Uterus (tissue), 4 donors: ENCODE data around the gene CCZ1. TPM values are rescaled to one million over a fixed set of nuclear protein-coding genes. Genes with fewer than 3 reads are reported as not detected.
"Not testable (repeated sequence)": the region's sequence is repeated elsewhere in the genome, so short reads cannot be mapped to it uniquely, and the experiment has no call there.

Experiments
- DNase-seq, 2 donors: peaks; one replicate each; pipeline ENCODE4 v3.0.0-alpha.2; 2019 to 2020
- H3K27ac ChIP-seq, 2 donors: fragments of 200-600 bp; sonication (generic); 1 replicate in 1 of 2; 2 replicates in 1 of 2; pipeline ENCODE4 v1.5.1; 2016 to 2018
- H3K27me3 ChIP-seq, 2 donors: fragments of 200-600 bp; sonication (generic); one replicate each; pipeline ENCODE4 v1.5.1; 2018 to 2019; ENCODE audit warnings: control low read depth in 1 of 2
- H3K36me3 ChIP-seq, 2 donors: fragments of 200-600 bp; sonication (generic); one replicate each; pipeline ENCODE4 v1.5.1; 2019; ENCODE audit warnings: control low read depth in 1 of 2
- H3K4me1 ChIP-seq, 2 donors: fragments of 200-600 bp; sonication (generic); one replicate each; pipeline ENCODE4 v1.5.1; 2018 to 2019; ENCODE audit warnings: control low read depth in 1 of 2
- H3K4me3 ChIP-seq, 2 donors: fragments of 200-600 bp; sonication (generic); 1 replicate in 1 of 2; 2 replicates in 1 of 2; pipeline ENCODE4 v1.5.1; 2018 to 2019; ENCODE audit warnings: mild to moderate bottlenecking in 1 of 2
- H3K9me3 ChIP-seq, 2 donors: fragments of 200-600 bp; sonication (generic); one replicate each; pipeline ENCODE4 v1.5.1; 2019; ENCODE audit warnings: control low read depth in 1 of 2
- CTCF ChIP-seq, 4 experiments: fragments of 200-600 bp in 2 of 4; fragments of 450-650 bp in 2 of 4; sonication (generic) in 2 of 4; IDR thresholded peaks; one replicate each; pipeline ENCODE4 v1.5.1; 2016 to 2019; ENCODE audit warnings: antibody characterized with exemption in 4 of 4, mild to moderate bottlenecking in 2 of 4, moderate library complexity in 1 of 4
- POLR2A ChIP-seq, 2 donors: fragments of 450-650 bp; IDR thresholded peaks; one replicate each; pipeline ENCODE4 v1.6.1; 2016; ENCODE audit warnings: antibody characterized with exemption in 2 of 2, mild to moderate bottlenecking in 1 of 2, moderate library complexity in 1 of 2
- intact Hi-C: fragments of 100-400 bp; cut with DNase I; formaldehyde crosslinking; loops from one replicate; pipeline ENCODE4 v1.15.1; 2023; ENCODE audit warnings: low total_unique reads
- total RNA-seq, 4 donors: library from RNA; depleted of rRNA in 3 of 4; stranded (reverse); fragments of >200 nt in 3 of 4; gene quantifications; one replicate each; pipeline versions ENCODE4 v1.1.0 to v1.2.4, GENCODE V29; 2014 to 2023
- donor health status: DM: yes; HTN: yes; CAD: no.

CCZ1 gene
- total RNA-seq, 4 donors from 2014 or later: 18.2 to 87.2 (median 46.6) TPM

GRCh38 chr7:5867060-5867459, 31.5 kb upstream of the CCZ1 start:
- Histone ChIP-seq H3K4me1 (no peaks in the 10 kb centered on the region), H3K27ac (no peak overlapping the region), H3K9me3 (no peaks in the 10 kb centered on the region), H3K4me3 (no peak overlapping the region), H3K36me3 (no peaks in the 10 kb centered on the region), H3K27me3 (no peaks in the 10 kb centered on the region)
- TF ChIP-seq CTCF (IDR thresholded peaks at IDR 0.05): no peak
- no peak for TF ChIP-seq POLR2A (IDR thresholded peaks at IDR 0.05)
- intact Hi-C loops: no loop called here
- no peak for DNase-seq

- H3K27me3 ChIP-seq, H3K9me3 ChIP-seq, H3K4me1 ChIP-seq, H3K4me3 ChIP-seq, intact Hi-C loops, H3K36me3 ChIP-seq, DNase-seq, H3K27ac ChIP-seq: not testable (repeated sequence)
Observed at GRCh38 chr7:5868928-5869341, 29.6 kb upstream of the CCZ1 start.

- intact Hi-C loops: no loop called here
- TF ChIP-seq POLR2A (IDR thresholded peaks at IDR 0.05) (no peak), CTCF (IDR thresholded peaks at IDR 0.05) (no peak)
- Histone ChIP-seq H3K36me3 (no peaks in the 10 kb centered on the region), H3K4me3 (no peak overlapping the region), H3K27ac (no peak overlapping the region), H3K4me1 (no peaks in the 10 kb centered on the region), H3K27me3 (no peaks in the 10 kb centered on the region), H3K9me3 (no peaks in the 10 kb centered on the region)
- no peak for DNase-seq
Observed at GRCh38 chr7:5869691-5870090, 28.8 kb upstream of the CCZ1 start.

- Histone ChIP-seq H3K4me1 (no peaks in the 10 kb centered on the region), H3K4me3 (no peak overlapping the region), H3K27me3 (no peaks in the 10 kb centered on the region), H3K27ac (no peak overlapping the region), H3K9me3 (no peaks in the 10 kb centered on the region), H3K36me3 (no peaks in the 10 kb centered on the region)
- intact Hi-C loops: no loop called here
- DNase-seq: no peak
- TF ChIP-seq CTCF (IDR thresholded peaks at IDR 0.05): no peak
- no peak for TF ChIP-seq POLR2A (IDR thresholded peaks at IDR 0.05)
Observed at GRCh38 chr7:5870311-5870710, 28.2 kb upstream of the CCZ1 start.

- H3K4me1 ChIP-seq: no peaks in the 10 kb centered on the region
- no peaks in the 10 kb centered on the region for H3K36me3 ChIP-seq
- intact Hi-C loops: no loop called here
- H3K4me3 ChIP-seq: no peak overlapping the region
- no peak for TF ChIP-seq POLR2A (IDR thresholded peaks at IDR 0.05)
- TF ChIP-seq CTCF (IDR thresholded peaks at IDR 0.05): no peak
- H3K9me3 ChIP-seq: no peaks in the 10 kb centered on the region
- no peak overlapping the region for H3K27ac ChIP-seq
- no peak for DNase-seq
- no peaks in the 10 kb centered on the region for H3K27me3 ChIP-seq
Observed at GRCh38 chr7:5872326-5872725, 26.2 kb upstream of the CCZ1 start.

- H3K4me3 ChIP-seq, H3K27me3 ChIP-seq, intact Hi-C loops, H3K27ac ChIP-seq, DNase-seq, H3K9me3 ChIP-seq, H3K4me1 ChIP-seq, H3K36me3 ChIP-seq: not testable (repeated sequence)
Observed at GRCh38 chr7:5879591-5879990, 18.9 kb upstream of the CCZ1 start.

GRCh38 chr7:5880106-5880505, 18.4 kb upstream of the CCZ1 start:
- H3K27me3 ChIP-seq, H3K36me3 ChIP-seq, DNase-seq, intact Hi-C loops, H3K27ac ChIP-seq, H3K4me1 ChIP-seq, H3K9me3 ChIP-seq, H3K4me3 ChIP-seq: not testable (repeated sequence)

- intact Hi-C loops, H3K4me1 ChIP-seq, H3K27me3 ChIP-seq, DNase-seq, H3K4me3 ChIP-seq, H3K36me3 ChIP-seq, H3K27ac ChIP-seq, H3K9me3 ChIP-seq: not testable (repeated sequence)
Observed at GRCh38 chr7:5884431-5884830, 14.1 kb upstream of the CCZ1 start.

- intact Hi-C loops, H3K36me3 ChIP-seq, H3K27me3 ChIP-seq, H3K4me3 ChIP-seq, DNase-seq, H3K4me1 ChIP-seq, H3K9me3 ChIP-seq, H3K27ac ChIP-seq: not testable (repeated sequence)
Observed at GRCh38 chr7:5888021-5888420, 10.5 kb upstream of the CCZ1 start.

- intact Hi-C loops: not testable (repeated sequence)
Observed at GRCh38 chr7:5890244-5890643, 8.3 kb upstream of the CCZ1 start.

More at GRCh38 chr7:5890244-5890643, 8.3 kb upstream of the CCZ1 start:
- not testable (repeated sequence) for H3K9me3 ChIP-seq, H3K27me3 ChIP-seq, DNase-seq, H3K36me3 ChIP-seq, H3K4me3 ChIP-seq, H3K4me1 ChIP-seq, H3K27ac ChIP-seq
